ENCODE measurements around the gene AXDND1.

DNA sequence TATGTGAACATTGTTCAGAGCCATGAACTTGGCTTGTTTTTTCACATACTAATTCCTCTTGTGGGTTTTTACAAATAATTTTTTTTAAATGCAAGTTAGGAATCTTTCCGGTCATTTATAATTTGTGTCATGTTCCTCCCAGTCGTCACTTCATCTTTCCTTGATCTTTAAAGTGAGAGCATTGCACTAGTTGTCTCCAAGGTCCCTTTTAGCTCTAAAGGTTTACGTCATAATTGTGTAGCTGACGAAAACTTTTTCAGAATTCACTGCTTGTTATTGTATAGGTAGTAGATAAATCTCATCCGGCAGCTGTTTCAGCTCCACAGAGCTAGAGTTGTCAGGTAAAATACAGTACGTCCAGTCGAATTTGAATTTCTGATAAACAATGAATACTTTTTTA is 38.6 kb upstream of the AXDND1 start:
- TF ChIP-seq, protein P1, sequence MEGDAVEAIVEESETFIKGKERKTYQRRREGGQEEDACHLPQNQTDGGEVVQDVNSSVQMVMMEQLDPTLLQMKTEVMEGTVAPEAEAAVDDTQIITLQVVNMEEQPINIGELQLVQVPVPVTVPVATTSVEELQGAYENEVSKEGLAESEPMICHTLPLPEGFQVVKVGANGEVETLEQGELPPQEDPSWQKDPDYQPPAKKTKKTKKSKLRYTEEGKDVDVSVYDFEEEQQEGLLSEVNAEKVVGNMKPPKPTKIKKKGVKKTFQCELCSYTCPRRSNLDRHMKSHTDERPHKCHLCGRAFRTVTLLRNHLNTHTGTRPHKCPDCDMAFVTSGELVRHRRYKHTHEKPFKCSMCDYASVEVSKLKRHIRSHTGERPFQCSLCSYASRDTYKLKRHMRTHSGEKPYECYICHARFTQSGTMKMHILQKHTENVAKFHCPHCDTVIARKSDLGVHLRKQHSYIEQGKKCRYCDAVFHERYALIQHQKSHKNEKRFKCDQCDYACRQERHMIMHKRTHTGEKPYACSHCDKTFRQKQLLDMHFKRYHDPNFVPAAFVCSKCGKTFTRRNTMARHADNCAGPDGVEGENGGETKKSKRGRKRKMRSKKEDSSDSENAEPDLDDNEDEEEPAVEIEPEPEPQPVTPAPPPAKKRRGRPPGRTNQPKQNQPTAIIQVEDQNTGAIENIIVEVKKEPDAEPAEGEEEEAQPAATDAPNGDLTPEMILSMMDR (IDR thresholded peaks at IDR 0.05): no peak
- no peak for TF ChIP-seq POLR2A (IDR thresholded peaks at IDR 0.05)
- TF ChIP-seq POLR2AphosphoS5 (IDR thresholded peaks at IDR 0.05): no peak

Data from stomach (tissue), 4 donors.